HG03378 (cell line): Measurements from ENCODE around the gene GRIN1.

Experiments used
- ATAC-seq: cut with Tn5 transposase; IDR thresholded peaks from one replicate; pipeline ENCODE4 v1.9.1; 2021; ENCODE audit warnings: mild to moderate bottlenecking, moderate library complexity; ENCODE audit not compliant: unreplicated experiment

Gene GRIN1

DNA sequence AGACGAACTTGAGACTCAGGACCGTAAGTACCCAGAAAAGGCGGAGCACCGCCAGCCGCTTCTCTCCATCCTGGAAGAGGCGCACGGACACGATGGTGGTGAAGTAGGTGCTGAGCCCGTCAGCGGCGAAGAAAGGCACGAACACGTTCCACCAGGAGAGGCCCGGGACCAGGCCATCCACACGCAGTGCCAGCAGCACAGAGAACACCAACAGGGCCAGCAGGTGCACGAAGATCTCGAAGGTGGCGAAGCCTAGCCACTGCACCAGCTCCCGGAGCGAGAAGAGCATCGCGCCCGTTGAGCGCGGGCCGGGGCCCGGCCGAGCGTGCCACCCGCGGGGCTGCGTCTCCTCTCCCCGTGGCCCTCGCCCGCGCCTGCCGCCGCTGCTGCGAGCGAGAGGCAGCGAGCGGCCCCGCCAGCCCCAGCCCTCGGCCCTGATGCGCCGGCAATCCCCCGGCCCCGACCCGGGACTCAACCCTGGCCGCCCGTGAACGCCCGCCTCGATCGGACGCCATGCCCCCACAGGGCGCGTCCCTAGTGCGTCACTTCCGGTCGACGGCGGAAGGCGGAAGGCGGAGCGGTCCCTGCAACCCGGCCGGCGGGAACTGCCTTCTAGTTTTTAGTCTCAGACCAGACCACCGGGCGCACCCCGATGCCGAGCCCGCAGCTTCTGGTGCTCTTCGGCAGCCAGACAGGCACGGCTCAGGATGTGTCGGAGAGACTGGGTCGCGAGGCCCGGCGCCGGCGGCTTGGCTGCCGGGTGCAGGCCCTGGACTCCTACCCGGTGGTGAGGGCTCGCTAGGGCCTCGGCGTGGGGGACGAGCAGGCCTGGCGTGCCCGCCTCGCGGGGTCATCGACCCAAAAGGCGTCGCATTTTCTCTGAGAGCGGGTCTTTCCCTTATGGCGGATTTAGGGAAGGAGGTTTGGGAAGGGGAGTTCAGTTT is 66.4 kb downstream of the GRIN1 start, which contains the start of the genes NDOR1 and TMEM203:
NDOR1 (plus strand) TSS at position 575 of the 944 bp plus-strand sequence; CDS start at position 653, 78 bp downstream.
TMEM203 (minus strand) TSS at position 523 of the 944 bp plus-strand sequence; CDS start at position 289, 234 bp downstream.
- ATAC-seq: no peak

DNA sequence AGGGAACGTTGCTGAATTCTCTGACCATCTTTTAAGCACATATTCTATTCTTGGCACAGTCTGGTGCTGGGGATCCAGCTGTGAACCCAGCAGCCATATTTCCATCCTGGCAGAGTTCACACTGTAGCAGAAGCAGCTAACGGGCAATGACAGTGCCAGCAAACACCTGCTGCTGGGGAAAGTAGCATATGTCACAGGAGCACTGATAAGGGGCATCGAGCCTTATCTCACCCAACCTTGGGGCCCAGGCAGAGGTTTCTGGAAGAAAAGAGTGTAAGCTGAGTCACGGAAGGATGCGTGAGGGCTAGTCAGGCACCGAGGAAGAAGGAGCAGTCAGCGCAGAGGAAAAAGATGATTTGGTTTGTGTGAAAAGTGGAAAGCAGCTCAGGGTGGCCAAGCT is 67.6 kb downstream of the GRIN1 start:
- ATAC-seq: no peak

DNA sequence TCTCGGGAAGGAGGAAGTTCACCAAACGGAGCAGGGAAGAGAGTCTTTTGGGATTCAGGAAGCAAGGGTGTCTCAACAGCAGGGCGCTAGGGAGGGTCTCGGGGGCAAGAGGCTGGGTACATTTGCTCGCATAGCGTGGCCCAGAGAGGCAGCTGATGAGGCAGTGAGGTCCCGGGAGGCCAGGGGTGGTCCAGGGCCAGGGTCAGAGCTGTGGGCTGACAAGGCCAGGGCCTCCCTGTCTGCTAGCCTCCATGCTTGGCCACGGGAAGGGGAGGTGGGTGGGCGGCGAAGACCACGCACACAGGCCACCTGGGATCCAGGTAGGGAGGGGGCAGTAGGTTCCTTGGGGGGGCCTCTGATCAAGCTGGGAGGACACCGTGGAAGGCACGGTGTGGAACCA is 72.6 kb downstream of the GRIN1 start:
- no peak for ATAC-seq

DNA sequence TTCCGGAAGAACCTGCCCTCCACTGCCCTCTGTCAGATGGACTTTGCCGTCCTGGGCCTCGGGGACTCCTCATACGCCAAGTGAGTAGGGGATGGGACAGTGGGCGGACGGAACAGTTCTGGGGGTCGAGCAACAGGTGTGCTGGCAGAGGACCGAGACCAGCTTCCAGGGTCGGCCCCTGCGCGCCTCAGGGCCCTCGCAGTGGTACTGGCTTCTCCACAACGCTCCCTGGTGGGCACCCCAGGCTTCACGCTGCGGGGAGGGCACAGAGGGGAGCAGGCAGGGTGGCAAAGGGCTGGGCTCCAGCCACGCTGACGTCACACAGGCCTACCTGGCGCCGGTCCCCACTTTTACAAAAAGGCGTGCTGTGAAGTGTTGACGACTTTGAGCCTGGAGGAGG is 73.6 kb downstream of the GRIN1 start:
- no peak for ATAC-seq

DNA sequence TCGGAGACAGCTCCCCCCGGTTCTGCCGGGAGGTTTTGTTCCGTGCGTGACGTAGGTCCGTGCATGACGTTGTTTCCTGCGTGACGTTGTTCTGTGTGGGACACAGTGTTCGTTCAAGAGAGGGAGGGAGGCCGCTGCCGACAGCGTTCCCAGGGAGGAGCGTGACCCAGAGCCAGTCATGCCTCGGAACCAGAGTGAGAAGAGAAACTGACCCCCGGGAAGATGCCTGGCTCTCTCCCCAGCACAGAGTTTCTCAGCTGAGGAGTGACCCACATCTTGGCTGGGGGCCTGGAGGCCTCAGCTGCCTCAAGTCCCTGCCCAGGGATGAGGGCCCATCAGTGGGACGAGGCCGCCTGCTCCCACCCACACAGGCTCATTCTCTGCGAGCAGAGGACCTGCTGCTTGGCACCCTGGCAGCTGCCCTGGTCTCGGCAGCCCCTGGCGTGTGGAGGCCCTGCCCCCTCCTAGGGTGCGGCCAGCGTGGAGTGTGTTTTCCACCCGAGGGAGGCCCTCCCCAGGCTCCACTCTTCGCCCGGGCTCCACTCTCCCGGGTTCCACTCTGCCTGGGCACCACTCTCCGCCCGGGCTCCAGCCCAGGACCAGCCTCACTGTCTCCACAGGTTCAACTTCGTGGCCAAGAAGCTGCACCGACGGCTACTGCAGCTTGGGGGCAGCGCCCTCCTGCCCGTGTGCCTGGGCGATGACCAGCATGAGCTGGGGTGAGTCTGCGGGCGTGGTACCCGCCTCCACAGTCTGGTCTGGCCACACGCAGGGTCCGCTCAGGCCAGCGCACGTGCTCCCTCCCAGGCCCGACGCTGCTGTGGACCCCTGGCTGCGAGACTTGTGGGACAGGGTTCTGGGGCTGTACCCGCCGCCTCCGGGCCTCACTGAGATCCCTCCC is 74.5 kb downstream of the GRIN1 start:
- no peak for ATAC-seq

DNA sequence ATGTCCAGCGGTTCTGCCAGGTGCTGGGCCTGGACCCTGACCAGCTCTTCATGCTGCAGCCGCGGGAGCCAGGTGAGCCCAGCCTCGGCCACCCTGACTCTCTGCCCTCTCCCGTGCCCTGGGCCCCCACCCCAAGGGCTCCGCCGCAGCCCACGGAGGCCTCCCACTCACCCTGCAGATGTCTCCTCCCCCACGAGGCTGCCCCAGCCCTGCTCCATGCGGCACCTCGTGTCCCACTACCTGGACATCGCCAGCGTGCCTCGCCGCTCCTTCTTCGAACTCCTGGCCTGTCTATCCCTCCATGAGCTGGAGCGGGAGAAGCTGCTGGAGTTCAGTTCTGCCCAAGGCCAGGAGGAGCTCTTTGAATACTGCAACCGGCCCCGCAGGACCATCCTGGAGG is 75.7 kb downstream of the GRIN1 start:
- ATAC-seq: no peak

DNA sequence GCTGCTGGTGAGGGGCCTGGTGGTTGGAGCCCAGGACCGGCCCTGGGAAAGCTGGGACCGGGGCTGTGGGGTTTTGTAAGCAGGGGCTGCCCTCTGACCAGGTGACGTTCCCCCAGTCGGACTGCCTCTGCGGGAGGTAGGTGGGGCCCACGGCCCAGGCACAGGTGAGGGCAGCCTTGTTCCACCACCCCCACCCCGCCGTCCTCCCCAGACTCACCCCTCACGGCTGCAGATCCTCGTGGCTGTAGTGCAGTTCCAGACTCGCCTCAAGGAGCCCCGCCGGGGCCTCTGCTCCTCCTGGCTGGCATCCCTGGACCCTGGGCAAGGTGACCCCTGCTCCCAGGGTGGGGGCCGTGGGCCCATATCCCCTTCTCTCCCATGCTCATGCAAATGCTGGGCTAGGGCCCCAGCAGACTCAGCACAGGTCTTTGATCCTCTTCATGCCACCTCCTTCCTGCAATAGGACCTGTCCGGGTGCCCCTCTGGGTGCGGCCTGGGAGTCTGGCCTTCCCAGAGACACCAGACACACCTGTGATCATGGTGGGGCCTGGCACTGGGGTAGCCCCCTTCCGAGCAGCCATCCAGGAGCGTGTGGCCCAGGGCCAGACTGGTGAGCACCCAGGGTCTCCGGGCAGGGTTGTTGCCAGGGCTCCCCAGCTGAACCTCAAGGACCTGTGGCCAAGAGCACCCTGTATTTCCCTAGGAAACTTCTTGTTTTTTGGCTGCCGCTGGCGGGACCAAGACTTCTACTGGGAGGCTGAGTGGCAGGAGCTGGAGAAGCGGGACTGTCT is 76.4 kb downstream of the GRIN1 start:
- no peak for ATAC-seq

DNA sequence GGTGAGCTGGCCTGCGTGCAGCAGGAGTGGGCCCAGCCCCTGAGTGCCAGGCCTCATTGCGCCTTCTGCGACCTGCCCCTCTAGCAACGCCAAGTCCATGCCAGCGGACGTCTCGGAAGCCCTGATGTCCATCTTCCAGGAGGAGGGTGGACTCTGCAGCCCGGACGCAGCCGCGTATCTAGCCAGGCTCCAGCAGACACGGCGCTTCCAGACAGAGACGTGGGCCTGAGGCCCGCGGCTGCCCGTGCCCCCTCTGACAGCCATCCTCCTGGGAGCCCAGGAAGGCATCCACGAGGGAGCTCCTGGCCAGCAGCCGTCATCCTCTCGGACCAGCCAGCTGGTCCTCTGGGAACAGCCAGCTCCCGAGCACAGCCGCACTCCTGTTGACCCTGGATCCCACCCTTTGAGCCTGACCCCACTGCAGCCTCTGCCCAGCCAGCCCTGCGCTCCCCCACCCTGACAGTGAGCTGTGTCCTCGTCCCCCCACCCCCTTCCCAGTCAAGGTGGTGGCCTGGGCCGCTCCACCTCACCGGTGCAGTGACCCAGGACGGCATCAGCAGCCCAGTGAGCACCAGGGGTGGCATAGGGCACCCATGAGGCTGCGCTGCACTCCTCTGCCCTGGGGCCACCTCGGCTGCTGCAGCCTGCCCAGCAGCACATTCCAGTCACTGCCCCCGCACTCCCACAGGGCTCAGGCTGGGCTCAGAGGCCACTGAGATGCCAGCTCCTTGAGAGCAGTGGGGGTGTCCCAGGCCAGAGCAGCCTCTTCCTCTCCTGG is 77.4 kb downstream of the GRIN1 start:
- ATAC-seq: no peak

DNA sequence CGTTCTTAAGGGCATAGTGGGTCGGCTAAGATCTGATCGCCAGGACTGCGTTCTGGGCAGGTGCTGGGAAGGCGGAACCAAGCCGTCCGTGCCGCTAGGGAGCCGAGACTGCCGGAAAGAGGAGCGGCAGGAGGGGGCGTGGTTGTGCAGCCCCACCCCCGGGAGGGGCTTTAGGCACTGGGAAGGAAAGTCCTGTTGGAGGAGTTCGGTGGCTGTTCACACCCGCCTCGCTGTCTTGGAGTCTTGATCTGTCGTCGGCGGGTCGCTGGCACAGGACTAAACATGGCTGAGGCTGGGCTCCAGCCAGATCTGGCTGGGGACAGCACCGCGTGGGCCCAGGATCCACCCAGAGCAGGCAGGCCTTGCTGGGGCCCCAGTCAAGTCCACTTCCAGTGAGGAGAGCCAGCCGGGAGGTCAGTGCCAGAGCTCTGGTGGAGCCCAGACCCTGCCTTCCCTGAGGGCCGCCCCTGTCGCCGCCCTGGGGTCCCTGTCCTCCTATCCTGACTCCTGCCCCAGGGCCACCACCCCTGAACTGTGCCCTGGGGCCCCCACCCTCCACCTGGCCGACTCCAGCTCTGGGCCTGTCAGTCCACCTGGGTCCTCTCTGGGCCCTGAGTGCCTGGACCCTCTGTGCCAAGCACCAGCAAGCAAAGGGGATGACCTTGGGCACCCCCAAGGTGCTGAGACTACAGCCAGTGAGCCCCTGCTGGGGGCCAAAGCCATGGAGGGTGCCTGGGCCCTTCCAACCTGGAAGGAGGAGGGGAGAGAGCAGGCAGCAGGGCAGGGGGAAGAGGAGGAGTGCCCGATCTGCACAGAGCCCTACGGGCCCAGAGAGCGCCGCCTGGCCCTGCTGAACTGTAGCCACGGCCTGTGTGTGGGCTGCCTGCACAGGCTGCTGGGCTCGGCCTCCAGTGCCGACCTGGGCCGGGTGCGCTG is 78.6 kb downstream of the GRIN1 start:
- ATAC-seq: no peak

DNA sequence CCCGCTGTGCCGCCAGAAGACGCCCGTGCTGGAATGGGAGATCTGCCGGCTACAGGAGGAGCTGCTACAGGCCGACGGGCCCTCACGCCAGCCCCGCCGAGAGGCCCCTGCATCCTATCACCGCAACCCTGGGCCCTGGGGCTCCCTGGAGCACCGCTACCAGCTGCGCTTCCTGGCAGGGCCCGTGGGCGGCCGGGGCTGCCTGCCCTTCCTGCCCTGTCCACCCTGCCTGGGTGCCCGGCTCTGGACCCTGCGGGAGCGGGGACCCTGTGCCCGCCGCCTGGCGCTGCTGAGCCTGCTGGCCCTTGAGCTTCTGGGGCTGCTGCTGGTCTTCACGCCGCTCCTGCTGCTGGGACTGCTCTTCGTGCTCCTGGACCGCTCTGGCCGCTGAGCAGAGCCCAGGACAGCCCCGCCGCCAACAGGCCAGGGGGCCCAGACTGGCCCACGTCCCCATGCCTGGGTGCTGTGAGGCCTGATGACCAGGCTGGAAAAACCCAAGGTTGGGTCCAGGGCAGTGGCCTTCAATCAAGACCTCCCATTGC is 79.3 kb downstream of the GRIN1 start:
- no peak for ATAC-seq
